A673 (cell line): ENCODE results near the gene TMEM30A. TPM values are rescaled to one million over a fixed set of nuclear protein-coding genes. Genes with fewer than 3 reads are reported as not detected.
A peak's percentile ranks its signal among the peaks of the same experiment; 100 is the strongest.

Source experiments
- BruUV-seq: library from RNA; stranded (reverse); fragments of 400-500 nt; replicated peaks from 2 replicates; lab custom pipeline; 2021; lab: Mats Ljungman, UMichigan
- CTCF ChIA-PET: fragments of 300-600 bp; sonication (Branson Sonifier 250); formaldehyde crosslinking; loops from one replicate; lab custom pipeline; 2022; ENCODE audit warnings: antibody characterized with exemption; lab: Charles Lee
- POLR2A ChIA-PET: fragments of 300-600 bp; sonication (Branson Sonifier 250); formaldehyde crosslinking; loops from one replicate; lab custom pipeline; 2022; ENCODE audit warnings: antibody characterized with exemption; ENCODE audit not compliant: low non-redundant PET; lab: Charles Lee
- DNase-seq: peaks from one replicate; pipeline ENCODE4 v3.0.0-alpha.2; 2015; ENCODE audit warnings: low spot score
- H3K27ac ChIP-seq: fragments of 200-600 bp; sonication (generic); 2 replicates; pipeline ENCODE4 v1.5.1; 2016; ENCODE audit warnings: mixed run types, low read depth, mild to moderate bottlenecking, mixed read lengths, antibody characterized with exemption, low read length; ENCODE audit not compliant: poor library complexity, severe bottlenecking
- H3K27me3 ChIP-seq: fragments of 200-600 bp; sonication (generic); replicated peaks from 2 replicates; pipeline ENCODE4 v1.6.1; 2017; ENCODE audit warnings: mixed run types, low read depth, mild to moderate bottlenecking, mixed read lengths, antibody characterized with exemption, low read length; ENCODE audit not compliant: insufficient read depth, poor library complexity
- H3K36me3 ChIP-seq: fragments of 200-600 bp; sonication (generic); 2 replicates; pipeline ENCODE4 v1.6.1; 2016; ENCODE audit warnings: mixed run types, mild to moderate bottlenecking, mixed read lengths, antibody characterized with exemption, low read length; ENCODE audit not compliant: insufficient read depth, poor library complexity, severe bottlenecking
- H3K4me1 ChIP-seq: fragments of 200-600 bp; sonication (generic); 2 replicates; pipeline ENCODE4 v1.6.1; 2017; ENCODE audit warnings: mixed run types, mild to moderate bottlenecking, mixed read lengths, antibody characterized with exemption, low read length; ENCODE audit not compliant: insufficient read depth, poor library complexity, severe bottlenecking
- H3K4me3 ChIP-seq: fragments of 200-600 bp; sonication (generic); 2 replicates; pipeline ENCODE4 v1.5.1; 2016; ENCODE audit warnings: low read depth, mixed run types, mild to moderate bottlenecking, mixed read lengths, low read length; ENCODE audit not compliant: poor library complexity, severe bottlenecking
- H3K9me3 ChIP-seq: fragments of 200-600 bp; sonication (generic); 2 replicates; pipeline ENCODE4 v1.6.1; 2016; ENCODE audit warnings: mixed run types, low read depth, mild to moderate bottlenecking, mixed read lengths, antibody characterized with exemption, low read length; ENCODE audit not compliant: poor library complexity, severe bottlenecking
- CTCF ChIP-seq: fragments of 300-800, 200-600 bp; sonication (generic); conservative IDR thresholded peaks from 2 replicates; pipeline ENCODE4 v1.5.1; 2017; ENCODE audit warnings: low read depth, mild to moderate bottlenecking, antibody characterized with exemption, low read length, moderate library complexity, mixed read lengths
- EZH2 ChIP-seq: fragments of 200-600 bp; sonication (generic); IDR thresholded peaks from 2 replicates; pipeline ENCODE4 v1.6.1; 2017; ENCODE audit warnings: borderline replicate concordance, low read depth, mild to moderate bottlenecking, mixed read lengths, antibody characterized with exemption, low read length; ENCODE audit not compliant: poor library complexity, severe bottlenecking
- intact Hi-C: fragments of 100-400 bp; cut with micrococcal nuclease; formaldehyde crosslinking; loops from one replicate; pipeline ENCODE4 v1.10.0; 2022; ENCODE audit not compliant: unreplicated experiment
- total RNA-seq: library from RNA; stranded (reverse); gene quantifications from 2 replicates; pipeline ENCODE4 v1.2.3, GENCODE V29; 2021

Gene TMEM30A
- total RNA-seq, 1 experiment from 2014 or later: 63.9 TPM

- no TSS peak for BruUV-seq
- no peaks in the 10 kb centered on the region for H3K27me3 ChIP-seq
- H3K27ac ChIP-seq: no peak overlapping the region
- H3K36me3 ChIP-seq: no peaks in the 10 kb centered on the region
- no peaks in the 10 kb centered on the region for H3K9me3 ChIP-seq
- no peak for DNase-seq
- intact Hi-C loops: no loop called here
- ChIA-PET POLR2A (no interaction called here), CTCF (no interaction called here)
- no peak for TF ChIP-seq EZH2
- no peak for TF ChIP-seq CTCF
- H3K4me3 ChIP-seq: no peak overlapping the region
- no peaks in the 10 kb centered on the region for H3K4me1 ChIP-seq
These were observed 34.3 kb upstream of the TMEM30A start for GRCh38 chr6:75318900-75319299.

GRCh38 chr6:75317503-75318206, 33.1 kb upstream of the TMEM30A start:
- no peaks in the 10 kb centered on the region for H3K9me3 ChIP-seq
- TF ChIP-seq CTCF (no peak), EZH2 (no peak)
- no peak overlapping the region for H3K27ac ChIP-seq
- POLR2A ChIA-PET: no interaction called here
- H3K27me3 ChIP-seq: no peaks in the 10 kb centered on the region
- no peaks in the 10 kb centered on the region for H3K4me1 ChIP-seq
- intact Hi-C loops: no loop called here
- H3K4me3 ChIP-seq: no peak overlapping the region
- no TSS peak for BruUV-seq
- CTCF ChIA-PET: no interaction called here
- peak; percentile 11 for DNase-seq
- no peaks in the 10 kb centered on the region for H3K36me3 ChIP-seq

GRCh38 chr6:75315978-75316377, 31.4 kb upstream of the TMEM30A start:
- Histone ChIP-seq H3K27me3 (no peaks in the 10 kb centered on the region), H3K4me3 (no peak overlapping the region), H3K27ac (no peak overlapping the region), H3K4me1 (no peaks in the 10 kb centered on the region), H3K9me3 (no peaks in the 10 kb centered on the region), H3K36me3 (no peaks in the 10 kb centered on the region)
- intact Hi-C loops: no loop called here
- BruUV-seq: no TSS peak
- CTCF ChIA-PET: no interaction called here
- POLR2A ChIA-PET: no interaction called here
- TF ChIP-seq CTCF: no peak
- no peak for TF ChIP-seq EZH2
- no peak for DNase-seq
